Stomach (tissue), 4 donors: ENCODE results near the gene ZSCAN20.

Source experiments
- CTCF ChIP-seq, 7 experiments: fragments of 450-650 bp in 4 of 7; fragments of 200-600 bp in 3 of 7; sonication (generic) in 3 of 7; IDR thresholded peaks; one replicate each; pipeline ENCODE4 v1.5.1; 2016 to 2019; ENCODE audit warnings: antibody characterized with exemption in 7 of 7, control low read depth in 2 of 7, mild to moderate bottlenecking in 1 of 7
- POLR2A ChIP-seq, 4 donors: fragments of 450-650 bp; IDR thresholded peaks; one replicate each; pipeline ENCODE4 v1.6.1; 2016; ENCODE audit warnings: antibody characterized with exemption in 4 of 4, control low read depth in 2 of 4, mild to moderate bottlenecking in 1 of 4, moderate library complexity in 1 of 4

GRCh38 chr1:33519240-33519884, 46.9 kb downstream of the ZSCAN20 start:
- TF ChIP-seq CTCF (IDR thresholded peaks at IDR 0.05) (no peak), POLR2A (IDR thresholded peaks at IDR 0.05) (no peak)
